H9 (cell line): ENCODE results near the gene PBX1. TPM values are rescaled to one million over a fixed set of nuclear protein-coding genes. Genes with fewer than 3 reads are reported as not detected.

Experiments
- DNase-seq: peaks from one replicate; pipeline ENCODE4 v3.0.0-alpha.2; 2017
- H2AFZ ChIP-seq: one replicate; pipeline ENCODE4 v1.6.1; 2013; ENCODE audit warnings: mild to moderate bottlenecking, low read length, control low read depth, moderate library complexity
- H2AK5ac ChIP-seq: 2 replicates; pipeline ENCODE4 v1.6.1; 2013; ENCODE audit warnings: low read length, control low read depth, mixed read lengths; ENCODE audit not compliant: insufficient read length
- H2BK120ac ChIP-seq: one replicate; pipeline ENCODE4 v1.6.1; 2013; ENCODE audit warnings: low read depth, mild to moderate bottlenecking, low read length, control low read depth, inconsistent platforms; ENCODE audit not compliant: poor library complexity, severe bottlenecking
- H2BK12ac ChIP-seq: 2 replicates; pipeline ENCODE4 v1.6.1; 2013; ENCODE audit warnings: low read length, control low read depth, mixed read lengths, low read depth; ENCODE audit not compliant: insufficient read length
- H2BK15ac ChIP-seq: 2 replicates; pipeline ENCODE4 v1.6.1; 2013; ENCODE audit warnings: low read depth, low read length, control low read depth
- H2BK20ac ChIP-seq: one replicate; pipeline ENCODE4 v1.6.1; 2013; ENCODE audit warnings: low read depth, mild to moderate bottlenecking, low read length, control low read depth, inconsistent platforms; ENCODE audit not compliant: poor library complexity, severe bottlenecking
- H2BK5ac ChIP-seq: 2 replicates; pipeline ENCODE4 v1.6.1; 2013; ENCODE audit warnings: low read length, control low read depth, mixed read lengths; ENCODE audit not compliant: insufficient read length
- H3K14ac ChIP-seq: 2 replicates; pipeline ENCODE4 v1.6.1; 2013; ENCODE audit warnings: low read length, control low read depth; ENCODE audit not compliant: insufficient read depth
- H3K18ac ChIP-seq: 2 replicates; pipeline ENCODE4 v1.6.1; 2013; ENCODE audit warnings: low read depth, mild to moderate bottlenecking, mixed read lengths, low read length, control low read depth; ENCODE audit not compliant: insufficient read length
- H3K23ac ChIP-seq: 2 replicates; pipeline ENCODE4 v1.6.1; 2013; ENCODE audit warnings: low read length, control low read depth, mixed read lengths, low read depth; ENCODE audit not compliant: insufficient read length
- H3K23me2 ChIP-seq: 2 replicates; pipeline ENCODE4 v1.6.1; 2013; ENCODE audit warnings: low read depth, mild to moderate bottlenecking, mixed read lengths, low read length, control low read depth; ENCODE audit not compliant: insufficient read length, poor library complexity, severe bottlenecking
- H3K27ac ChIP-seq: 2 replicates; pipeline ENCODE4 v1.5.1; 2013; ENCODE audit warnings: low read length, control low read depth, mixed read lengths, low read depth; ENCODE audit not compliant: insufficient read length
- H3K27me3 ChIP-seq: 2 replicates; pipeline ENCODE4 v1.6.1; 2013; ENCODE audit warnings: low read length, control low read depth, inconsistent platforms; ENCODE audit not compliant: insufficient read depth
- H3K4ac ChIP-seq: 2 replicates; pipeline ENCODE4 v1.6.1; 2013; ENCODE audit warnings: low read depth, mild to moderate bottlenecking, control low read depth, inconsistent platforms, low read length, moderate library complexity
- H3K4me1 ChIP-seq: 2 replicates; pipeline ENCODE4 v1.6.1; 2013; ENCODE audit warnings: low read length, control low read depth, inconsistent platforms; ENCODE audit not compliant: insufficient read depth
- H3K4me2 ChIP-seq: 2 replicates; pipeline ENCODE4 v1.6.1; 2013; ENCODE audit warnings: low read length, control low read depth, mixed read lengths; ENCODE audit not compliant: insufficient read length, insufficient read depth
- H3K56ac ChIP-seq: 2 replicates; pipeline ENCODE4 v1.6.1; 2013; ENCODE audit warnings: low read depth, mild to moderate bottlenecking, mixed read lengths, low read length, control low read depth; ENCODE audit not compliant: insufficient read length
- H3K79me1 ChIP-seq: 2 replicates; pipeline ENCODE4 v1.6.1; 2013; ENCODE audit warnings: low read depth, mild to moderate bottlenecking, moderate library complexity, low read length, control low read depth, inconsistent platforms; ENCODE audit not compliant: insufficient read depth, poor library complexity, severe bottlenecking
- H3K79me2 ChIP-seq: 2 replicates; pipeline ENCODE4 v1.6.1; 2013; ENCODE audit warnings: low read length, control low read depth, inconsistent platforms; ENCODE audit not compliant: insufficient read depth
- H3K9ac ChIP-seq: 2 replicates; pipeline ENCODE4 v1.6.1; 2013; ENCODE audit warnings: low read length, control low read depth, mixed read lengths; ENCODE audit not compliant: insufficient read length; ENCODE audit errors: extremely low read depth
- H3K9me3 ChIP-seq: one replicate; pipeline ENCODE4 v1.6.1; 2013; ENCODE audit warnings: low read depth, low read length, inconsistent platforms; ENCODE audit not compliant: control insufficient read depth
- H3T11ph ChIP-seq: one replicate; pipeline ENCODE4 v1.6.1; 2013; ENCODE audit warnings: mild to moderate bottlenecking, low read length, control low read depth, inconsistent platforms
- H4K20me1 ChIP-seq: one replicate; pipeline ENCODE4 v1.6.1; 2013; ENCODE audit not compliant: control insufficient read depth, insufficient read length, insufficient read depth
- H4K5ac ChIP-seq: 2 replicates; pipeline ENCODE4 v1.6.1; 2013; ENCODE audit warnings: low read depth, mild to moderate bottlenecking, mixed read lengths, low read length, control low read depth; ENCODE audit not compliant: insufficient read length
- H4K8ac ChIP-seq: replicated peaks from 2 replicates; pipeline ENCODE4 v1.6.1; 2013; ENCODE audit warnings: low read length, control low read depth, mixed read lengths, low read depth; ENCODE audit not compliant: insufficient read length
- H4K91ac ChIP-seq: 2 replicates; pipeline ENCODE4 v1.6.1; 2013; ENCODE audit warnings: low read depth, mild to moderate bottlenecking, moderate library complexity, mixed read lengths, low read length, control low read depth; ENCODE audit not compliant: insufficient read length
- H3K27ac Mint-ChIP-seq, 3 experiments: 2 replicates in 2 of 3; 3 replicates in 1 of 3; pipeline ENCODE4 v1.8.0; 2020 to 2021; ENCODE audit warnings: mixed read lengths in 3 of 3, mild to moderate bottlenecking in 1 of 3, moderate library complexity in 1 of 3
- H3K27me3 Mint-ChIP-seq: 2 replicates; pipeline ENCODE4 v1.8.0; 2021; ENCODE audit warnings: low read depth, mild to moderate bottlenecking, moderate library complexity, mixed read lengths
- H3K36me3 Mint-ChIP-seq, 3 experiments: 2 replicates in 2 of 3; 3 replicates in 1 of 3; pipeline ENCODE4 v1.8.0; 2020 to 2021; ENCODE audit warnings: low read depth in 3 of 3, mixed read lengths in 3 of 3; ENCODE audit not compliant: insufficient read depth in 1 of 3
- H3K4me1 Mint-ChIP-seq, 2 experiments: 2 replicates each; pipeline ENCODE4 v1.8.0; 2020; ENCODE audit warnings: mixed read lengths in 2 of 2
- H3K4me3 Mint-ChIP-seq, 2 experiments: 2 replicates in 1 of 2; 3 replicates in 1 of 2; pipeline ENCODE4 v1.8.0; 2020 to 2021; ENCODE audit warnings: mild to moderate bottlenecking in 2 of 2, mixed read lengths in 2 of 2, moderate library complexity in 1 of 2
- H3K9me3 Mint-ChIP-seq, 2 experiments: 2 replicates in 1 of 2; 3 replicates in 1 of 2; pipeline ENCODE4 v1.8.0; 2020; ENCODE audit warnings: mild to moderate bottlenecking in 2 of 2, mixed read lengths in 2 of 2, moderate library complexity in 1 of 2
- WGBS: extraction: QIAGEN DNeasy Blood & Tissue Kit; methylation state at CpG from one replicate; pipeline ENCODE4 v1.1.7; 2013; ENCODE audit warnings: missing lambda C conversion rate, low lambda C conversion rate, mixed read lengths; ENCODE audit not compliant: insufficient read length; ENCODE audit errors: extremely low coverage; 5-methylcytosine and 5-hydroxymethylcytosine counted together
- total RNA-seq: library from RNA; stranded (reverse); gene quantifications from 2 replicates; pipeline ENCODE4 v1.2.1, GENCODE V29; 2021
- TF ChIP-seq, protein P1 (sequence below): fragments of 200-600 bp; sonication (generic); conservative IDR thresholded peaks from 3 replicates; pipeline ENCODE4 v1.8.0; 2021; ENCODE audit warnings: antibody characterized with exemption, mild to moderate bottlenecking

The PBX1 gene
- total RNA-seq, 1 experiment from 2014 or later: 142 TPM

DNA sequence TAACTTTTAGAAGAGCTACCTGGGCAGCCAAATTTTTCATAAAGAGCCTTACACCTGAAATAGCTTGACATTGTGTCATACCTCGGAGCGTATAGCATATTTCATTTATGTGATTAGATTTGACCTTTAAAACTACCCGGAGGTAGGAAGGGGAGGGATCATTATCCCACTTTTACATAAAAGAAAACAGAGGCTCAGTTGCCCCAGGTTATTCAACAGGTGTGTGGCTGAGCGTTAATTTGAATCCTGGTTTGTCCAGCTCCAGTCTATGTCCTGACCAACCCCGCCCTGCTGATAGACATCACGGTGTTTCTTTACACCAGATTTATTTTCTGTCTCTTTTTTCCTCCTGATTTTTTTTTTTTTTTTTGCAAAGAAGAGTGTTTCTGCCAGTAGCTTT lies 39.7 kb downstream of the PBX1 start:
- Histone ChIP-seq H3K4ac (no peak overlapping the region), H2BK5ac (no peak overlapping the region), H3T11ph (no peak overlapping the region), H3K79me2 (peaks cover 18% of the 10 kb centered on the region; the same call in 1 of the 2 replicates), H3K18ac (no peak overlapping the region), H3K27ac (no peak overlapping the region), H4K8ac (no peak overlapping the region), H3K56ac (no peak overlapping the region), H4K91ac (no peak overlapping the region), H3K4me2 (no peak overlapping the region), H2AK5ac (no peak overlapping the region), H3K79me1 (no peaks in the 10 kb centered on the region), H3K23ac (no peak overlapping the region), H4K20me1 (no peaks in the 10 kb centered on the region), H3K9me3 (no peaks in the 10 kb centered on the region), H3K9ac (no peak overlapping the region), H3K4me1 (peaks cover 14% of the 10 kb centered on the region), H2BK12ac (no peak overlapping the region), H3K27me3 (no peaks in the 10 kb centered on the region), H3K23me2 (peaks cover 5% of the 10 kb centered on the region), H4K5ac (no peak overlapping the region), H2BK15ac (no peak overlapping the region), H2BK20ac (no peak overlapping the region), H2BK120ac (no peak overlapping the region), H3K14ac (no peak overlapping the region), H2AFZ (no peak overlapping the region)
- no peak for DNase-seq
- Mint-ChIP-seq H3K36me3 (peaks cover 13 to 31% (median 21%) of the 10 kb centered on the region in 3 experiments), H3K9me3 (no peaks in the 10 kb centered on the region), H3K27ac (peak overlapping the region in 2 of 3 experiments; percentile 70 to 84; a peak in 5 of 7 replicates), H3K27me3 (no peaks in the 10 kb centered on the region), H3K4me1 (peaks cover 73 to 81% of the 10 kb centered on the region in 2 experiments), H3K4me3 (no peak overlapping the region)
- TF ChIP-seq, protein P1, sequence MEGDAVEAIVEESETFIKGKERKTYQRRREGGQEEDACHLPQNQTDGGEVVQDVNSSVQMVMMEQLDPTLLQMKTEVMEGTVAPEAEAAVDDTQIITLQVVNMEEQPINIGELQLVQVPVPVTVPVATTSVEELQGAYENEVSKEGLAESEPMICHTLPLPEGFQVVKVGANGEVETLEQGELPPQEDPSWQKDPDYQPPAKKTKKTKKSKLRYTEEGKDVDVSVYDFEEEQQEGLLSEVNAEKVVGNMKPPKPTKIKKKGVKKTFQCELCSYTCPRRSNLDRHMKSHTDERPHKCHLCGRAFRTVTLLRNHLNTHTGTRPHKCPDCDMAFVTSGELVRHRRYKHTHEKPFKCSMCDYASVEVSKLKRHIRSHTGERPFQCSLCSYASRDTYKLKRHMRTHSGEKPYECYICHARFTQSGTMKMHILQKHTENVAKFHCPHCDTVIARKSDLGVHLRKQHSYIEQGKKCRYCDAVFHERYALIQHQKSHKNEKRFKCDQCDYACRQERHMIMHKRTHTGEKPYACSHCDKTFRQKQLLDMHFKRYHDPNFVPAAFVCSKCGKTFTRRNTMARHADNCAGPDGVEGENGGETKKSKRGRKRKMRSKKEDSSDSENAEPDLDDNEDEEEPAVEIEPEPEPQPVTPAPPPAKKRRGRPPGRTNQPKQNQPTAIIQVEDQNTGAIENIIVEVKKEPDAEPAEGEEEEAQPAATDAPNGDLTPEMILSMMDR: no peak
- no CpG with 5 or more reads among the region's 6 CpGs for WGBS
